ENCODE results near the gene FLRT3.

FLRT3 gene

GRCh38 chr20:14313341-14314020 lies 23.9 kb downstream of the FLRT3 start:
- DNase-seq, result no peak

GRCh38 chr20:14312001-14312400 lies 25.4 kb downstream of the FLRT3 start:
- DNase-seq, result no peak

- no peak for DNase-seq
Observed at GRCh38 chr20:14310977-14311627, 26.3 kb downstream of the FLRT3 start.

- DNase-seq, result no peak
Observed at GRCh38 chr20:14307956-14308355, 29.5 kb downstream of the FLRT3 start.

GRCh38 chr20:14304472-14304871 lies 32.9 kb downstream of the FLRT3 start:
- no peak for DNase-seq

- no peak for DNase-seq
Observed at GRCh38 chr20:14303651-14304050, 33.8 kb downstream of the FLRT3 start.

- no peak for DNase-seq
Observed at GRCh38 chr20:14303106-14303505, 34.3 kb downstream of the FLRT3 start.

- no peak for DNase-seq
Observed at GRCh38 chr20:14299831-14300230, 37.6 kb downstream of the FLRT3 start.

- no peak for DNase-seq
Observed at GRCh38 chr20:14295770-14296309, 41.6 kb downstream of the FLRT3 start.

GRCh38 chr20:14295238-14295637 lies 42.2 kb downstream of the FLRT3 start:
- DNase-seq, result no peak

GRCh38 chr20:14291502-14291901 lies 45.9 kb downstream of the FLRT3 start:
- DNase-seq, result no peak

- DNase-seq, result no peak
Observed at GRCh38 chr20:14288341-14289330, 48.8 kb downstream of the FLRT3 start.

- no peak for DNase-seq
Observed at GRCh38 chr20:14284443-14284842, 53.0 kb downstream of the FLRT3 start.

- no peak for DNase-seq
Observed at GRCh38 chr20:14282140-14282539, 55.3 kb downstream of the FLRT3 start.
